Kidney epithelial cell (primary cell): ENCODE measurements around the gene ZBTB18. TPM values are rescaled to one million over a fixed set of nuclear protein-coding genes. Genes with fewer than 3 reads are reported as not detected.

Experiments
- DNase-seq: peaks from one replicate; pipeline ENCODE4 v3.0.0-alpha.2; 2010; ENCODE audit warnings: low read depth
- H3K27me3 ChIP-seq: 2 replicates; pipeline ENCODE4 v1.6.0; 2011; ENCODE audit warnings: low read length; ENCODE audit not compliant: control insufficient read depth, insufficient read depth
- H3K36me3 ChIP-seq: 2 replicates; pipeline ENCODE4 v1.5.1; 2011; ENCODE audit warnings: low read length; ENCODE audit not compliant: control insufficient read depth, insufficient read depth
- H3K4me3 ChIP-seq: 2 replicates; pipeline ENCODE4 v1.5.1; 2011; ENCODE audit warnings: low read depth, mild to moderate bottlenecking, control low read depth, low read length
- CTCF ChIP-seq: IDR thresholded peaks from 2 replicates; pipeline ENCODE4 v1.5.1; 2011; ENCODE audit warnings: mild to moderate bottlenecking, moderate library complexity, low read length, control low read depth, inconsistent platforms; ENCODE audit not compliant: insufficient read depth, poor library complexity, severe bottlenecking
- total RNA-seq: library from RNA; depleted of rRNA; stranded (reverse); fragments of >200 nt; gene quantifications from 2 replicates; pipeline ENCODE4 v1.2.3, GENCODE V29; 2015

ZBTB18 gene
- total RNA-seq, 1 donor from 2014 or later = 8.7 TPM

GRCh38 chr1:244074559-244075171 is 23.6 kb downstream of the ZBTB18 start:
- Histone ChIP-seq H3K27me3 (no peaks in the 10 kb centered on the region), H3K36me3 (no peaks in the 10 kb centered on the region), H3K4me3 (no peak overlapping the region)
- TF ChIP-seq CTCF = no peak
- DNase-seq = no peak

GRCh38 chr1:244075247-244075722 is 24.2 kb downstream of the ZBTB18 start:
- H3K4me3 ChIP-seq = no peak overlapping the region
- DNase-seq = no peak
- no peaks in the 10 kb centered on the region for H3K27me3 ChIP-seq
- TF ChIP-seq CTCF = no peak
- H3K36me3 ChIP-seq = no peaks in the 10 kb centered on the region

GRCh38 chr1:244076740-244077139 is 25.7 kb downstream of the ZBTB18 start:
- TF ChIP-seq CTCF = no peak
- Histone ChIP-seq H3K27me3 (no peaks in the 10 kb centered on the region), H3K4me3 (no peak overlapping the region), H3K36me3 (no peaks in the 10 kb centered on the region)
- DNase-seq = no peak

GRCh38 chr1:244077473-244078220 is 26.6 kb downstream of the ZBTB18 start:
- TF ChIP-seq CTCF = no peak
- Histone ChIP-seq H3K27me3 (no peaks in the 10 kb centered on the region), H3K4me3 (no peak overlapping the region), H3K36me3 (no peaks in the 10 kb centered on the region)
- no peak for DNase-seq

- H3K4me3 ChIP-seq = no peak overlapping the region
- no peak for TF ChIP-seq CTCF
- H3K27me3 ChIP-seq = peaks cover 2% of the 10 kb centered on the region
- peak; percentile 16 for DNase-seq
- no peaks in the 10 kb centered on the region for H3K36me3 ChIP-seq
Observed at GRCh38 chr1:244080343-244080929, 29.4 kb downstream of the ZBTB18 start.
